ENCODE data around the gene MAST1. TPM values are rescaled to one million over a fixed set of nuclear protein-coding genes. Genes with fewer than 3 reads are reported as not detected.

Gene MAST1
- total and polyA plus RNA-seq, 4 donors, result 0.08 to 0.54 (median 0.23) TPM

DNA sequence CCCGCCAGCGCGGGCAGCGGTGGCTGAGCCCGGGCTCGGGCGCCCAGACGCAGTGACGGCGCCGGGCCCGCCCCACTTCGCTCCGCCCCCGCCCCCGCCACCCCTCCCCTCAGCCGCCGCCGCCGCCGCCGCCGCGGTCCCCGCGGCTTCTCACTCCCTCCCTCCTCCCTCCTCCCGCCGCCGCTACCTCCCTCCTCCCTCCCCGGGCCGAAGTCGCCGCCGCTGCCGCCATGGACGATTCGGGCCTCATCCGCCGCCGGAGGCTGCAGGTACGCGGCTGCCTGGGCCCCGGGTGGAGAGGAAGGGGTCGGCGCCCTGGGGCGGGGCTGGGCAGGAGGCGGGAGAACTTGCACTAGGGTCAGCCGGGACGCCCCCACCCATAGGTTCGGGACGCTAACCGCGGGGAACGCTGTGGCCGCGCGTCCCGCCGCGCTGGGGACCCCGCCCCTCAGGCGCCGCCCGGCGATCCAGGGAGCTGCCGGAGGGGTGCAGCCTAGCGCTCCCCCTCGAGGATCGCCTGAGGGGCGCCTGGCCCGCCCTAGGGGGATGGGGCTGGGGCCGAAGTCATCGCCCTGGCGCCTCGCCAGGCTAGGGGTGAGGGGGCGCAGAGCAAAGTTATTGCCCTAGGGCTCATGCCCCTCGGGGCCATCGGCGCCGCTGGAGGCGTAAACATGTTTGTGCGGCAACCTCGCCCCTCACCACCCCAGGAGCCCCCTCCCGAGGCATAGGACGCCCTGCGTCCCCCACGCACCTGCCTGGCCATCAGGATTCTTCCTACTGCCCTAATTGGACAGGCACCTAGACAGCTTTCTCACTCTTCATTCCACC lies 4.4 kb upstream of the MAST1 start:
- TF ChIP-seq, protein P1, sequence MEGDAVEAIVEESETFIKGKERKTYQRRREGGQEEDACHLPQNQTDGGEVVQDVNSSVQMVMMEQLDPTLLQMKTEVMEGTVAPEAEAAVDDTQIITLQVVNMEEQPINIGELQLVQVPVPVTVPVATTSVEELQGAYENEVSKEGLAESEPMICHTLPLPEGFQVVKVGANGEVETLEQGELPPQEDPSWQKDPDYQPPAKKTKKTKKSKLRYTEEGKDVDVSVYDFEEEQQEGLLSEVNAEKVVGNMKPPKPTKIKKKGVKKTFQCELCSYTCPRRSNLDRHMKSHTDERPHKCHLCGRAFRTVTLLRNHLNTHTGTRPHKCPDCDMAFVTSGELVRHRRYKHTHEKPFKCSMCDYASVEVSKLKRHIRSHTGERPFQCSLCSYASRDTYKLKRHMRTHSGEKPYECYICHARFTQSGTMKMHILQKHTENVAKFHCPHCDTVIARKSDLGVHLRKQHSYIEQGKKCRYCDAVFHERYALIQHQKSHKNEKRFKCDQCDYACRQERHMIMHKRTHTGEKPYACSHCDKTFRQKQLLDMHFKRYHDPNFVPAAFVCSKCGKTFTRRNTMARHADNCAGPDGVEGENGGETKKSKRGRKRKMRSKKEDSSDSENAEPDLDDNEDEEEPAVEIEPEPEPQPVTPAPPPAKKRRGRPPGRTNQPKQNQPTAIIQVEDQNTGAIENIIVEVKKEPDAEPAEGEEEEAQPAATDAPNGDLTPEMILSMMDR (IDR thresholded peaks at IDR 0.05; ENCODE audit: low read depth, low read length, missing input control), result no peak
- TF ChIP-seq RXRA (IDR thresholded peaks at IDR 0.05) (no peak), TAF1 (conservative IDR thresholded peaks at IDR 0.05) (no peak), YY1 (IDR thresholded peaks at IDR 0.05) (no peak), HNF4G (IDR thresholded peaks at IDR 0.05) (no peak), SP1 (IDR thresholded peaks at IDR 0.05) (no peak), FOXA1 (IDR thresholded peaks at IDR 0.05) (no peak), GABPA (IDR thresholded peaks at IDR 0.05 in 1 of 2, conservative IDR thresholded peaks at IDR 0.05 in 1 of 2) (no peak), JUND (IDR thresholded peaks at IDR 0.05) (no peak), EGR1 (IDR thresholded peaks at IDR 0.05; ENCODE audit: low read depth in 2 of 2) (no peak), RAD21 (IDR thresholded peaks at IDR 0.05) (no peak), NR2F2 (IDR thresholded peaks at IDR 0.05) (no peak), HNF4A (conservative IDR thresholded peaks at IDR 0.05) (no peak), FOXA2 (IDR thresholded peaks at IDR 0.05) (no peak)
- TF ChIP-seq, protein P2, sequence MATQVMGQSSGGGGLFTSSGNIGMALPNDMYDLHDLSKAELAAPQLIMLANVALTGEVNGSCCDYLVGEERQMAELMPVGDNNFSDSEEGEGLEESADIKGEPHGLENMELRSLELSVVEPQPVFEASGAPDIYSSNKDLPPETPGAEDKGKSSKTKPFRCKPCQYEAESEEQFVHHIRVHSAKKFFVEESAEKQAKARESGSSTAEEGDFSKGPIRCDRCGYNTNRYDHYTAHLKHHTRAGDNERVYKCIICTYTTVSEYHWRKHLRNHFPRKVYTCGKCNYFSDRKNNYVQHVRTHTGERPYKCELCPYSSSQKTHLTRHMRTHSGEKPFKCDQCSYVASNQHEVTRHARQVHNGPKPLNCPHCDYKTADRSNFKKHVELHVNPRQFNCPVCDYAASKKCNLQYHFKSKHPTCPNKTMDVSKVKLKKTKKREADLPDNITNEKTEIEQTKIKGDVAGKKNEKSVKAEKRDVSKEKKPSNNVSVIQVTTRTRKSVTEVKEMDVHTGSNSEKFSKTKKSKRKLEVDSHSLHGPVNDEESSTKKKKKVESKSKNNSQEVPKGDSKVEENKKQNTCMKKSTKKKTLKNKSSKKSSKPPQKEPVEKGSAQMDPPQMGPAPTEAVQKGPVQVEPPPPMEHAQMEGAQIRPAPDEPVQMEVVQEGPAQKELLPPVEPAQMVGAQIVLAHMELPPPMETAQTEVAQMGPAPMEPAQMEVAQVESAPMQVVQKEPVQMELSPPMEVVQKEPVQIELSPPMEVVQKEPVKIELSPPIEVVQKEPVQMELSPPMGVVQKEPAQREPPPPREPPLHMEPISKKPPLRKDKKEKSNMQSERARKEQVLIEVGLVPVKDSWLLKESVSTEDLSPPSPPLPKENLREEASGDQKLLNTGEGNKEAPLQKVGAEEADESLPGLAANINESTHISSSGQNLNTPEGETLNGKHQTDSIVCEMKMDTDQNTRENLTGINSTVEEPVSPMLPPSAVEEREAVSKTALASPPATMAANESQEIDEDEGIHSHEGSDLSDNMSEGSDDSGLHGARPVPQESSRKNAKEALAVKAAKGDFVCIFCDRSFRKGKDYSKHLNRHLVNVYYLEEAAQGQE (IDR thresholded peaks at IDR 0.05), result no peak
- TF ChIP-seq, protein P3, sequence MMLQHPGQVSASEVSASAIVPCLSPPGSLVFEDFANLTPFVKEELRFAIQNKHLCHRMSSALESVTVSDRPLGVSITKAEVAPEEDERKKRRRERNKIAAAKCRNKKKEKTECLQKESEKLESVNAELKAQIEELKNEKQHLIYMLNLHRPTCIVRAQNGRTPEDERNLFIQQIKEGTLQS (IDR thresholded peaks at IDR 0.05), result no peak
- TF ChIP-seq, protein P4, sequence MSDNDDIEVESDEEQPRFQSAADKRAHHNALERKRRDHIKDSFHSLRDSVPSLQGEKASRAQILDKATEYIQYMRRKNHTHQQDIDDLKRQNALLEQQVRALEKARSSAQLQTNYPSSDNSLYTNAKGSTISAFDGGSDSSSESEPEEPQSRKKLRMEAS (IDR thresholded peaks at IDR 0.05), result no peak
- TF ChIP-seq, protein P5, sequence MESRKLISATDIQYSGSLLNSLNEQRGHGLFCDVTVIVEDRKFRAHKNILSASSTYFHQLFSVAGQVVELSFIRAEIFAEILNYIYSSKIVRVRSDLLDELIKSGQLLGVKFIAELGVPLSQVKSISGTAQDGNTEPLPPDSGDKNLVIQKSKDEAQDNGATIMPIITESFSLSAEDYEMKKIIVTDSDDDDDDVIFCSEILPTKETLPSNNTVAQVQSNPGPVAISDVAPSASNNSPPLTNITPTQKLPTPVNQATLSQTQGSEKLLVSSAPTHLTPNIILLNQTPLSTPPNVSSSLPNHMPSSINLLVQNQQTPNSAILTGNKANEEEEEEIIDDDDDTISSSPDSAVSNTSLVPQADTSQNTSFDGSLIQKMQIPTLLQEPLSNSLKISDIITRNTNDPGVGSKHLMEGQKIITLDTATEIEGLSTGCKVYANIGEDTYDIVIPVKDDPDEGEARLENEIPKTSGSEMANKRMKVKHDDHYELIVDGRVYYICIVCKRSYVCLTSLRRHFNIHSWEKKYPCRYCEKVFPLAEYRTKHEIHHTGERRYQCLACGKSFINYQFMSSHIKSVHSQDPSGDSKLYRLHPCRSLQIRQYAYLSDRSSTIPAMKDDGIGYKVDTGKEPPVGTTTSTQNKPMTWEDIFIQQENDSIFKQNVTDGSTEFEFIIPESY (IDR thresholded peaks at IDR 0.05), result no peak
- no peak for DNase-seq (ENCODE audit: low spot score)
- H3K36me3 ChIP-seq (ENCODE audit: control insufficient read depth in 4 of 4, insufficient read depth in 3 of 4, low read depth in 1 of 4, low read length in 3 of 4), result no peaks in the 10 kb centered on the region
- peaks cover 0 to 20% (median 17%) of the 10 kb centered on the region in 4 donors for H3K27me3 ChIP-seq (ENCODE audit: control insufficient read depth in 4 of 4, insufficient read depth in 4 of 4, low read length in 3 of 4)
- no peak overlapping the region for H3K27ac ChIP-seq (ENCODE audit: low read depth in 1 of 2, low read length in 2 of 2)
- H3K9me3 ChIP-seq (ENCODE audit: control insufficient read depth in 4 of 4, low read length in 3 of 4), result no peaks in the 10 kb centered on the region
- no peak overlapping the region for H3K9ac ChIP-seq (ENCODE audit: low read depth in 1 of 2, low read length in 2 of 2)
- peaks cover 0 to 15% (median 4%) of the 10 kb centered on the region in 4 donors for H3K4me1 ChIP-seq (ENCODE audit: control insufficient read depth in 4 of 4, insufficient read depth in 4 of 4, low read length in 3 of 4)
- 2% methylated on average over 84 of the region's 87 CpGs for WGBS
- H3K4me3 ChIP-seq (ENCODE audit: low read depth in 1 of 3, low read length in 3 of 3), result peak overlapping the region in 1 of 3 donors; percentile 52
